Measurements from ENCODE around the gene TEP1.

The TEP1 gene

DNA sequence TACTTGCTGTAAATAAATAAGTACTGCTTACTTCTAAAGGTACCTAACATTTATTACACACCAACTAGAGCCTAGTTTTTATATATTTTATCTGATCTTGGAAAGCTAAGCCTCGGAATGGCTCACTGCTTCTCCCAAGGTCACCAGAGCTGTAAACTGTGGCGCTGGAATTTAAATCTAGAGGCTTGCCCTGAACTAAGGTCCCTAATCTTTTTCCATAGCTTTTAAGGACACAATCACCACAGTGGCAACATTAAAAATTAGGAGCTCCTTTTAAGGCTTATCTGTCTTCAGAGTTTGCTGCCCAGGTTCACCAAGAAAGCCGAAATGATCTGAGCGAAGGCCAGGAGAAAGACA is 80.9 kb downstream of the TEP1 start:
- no peak for DNase-seq (ENCODE audit: extremely low read depth, insufficient read length)
- TF ChIP-seq, protein P1, sequence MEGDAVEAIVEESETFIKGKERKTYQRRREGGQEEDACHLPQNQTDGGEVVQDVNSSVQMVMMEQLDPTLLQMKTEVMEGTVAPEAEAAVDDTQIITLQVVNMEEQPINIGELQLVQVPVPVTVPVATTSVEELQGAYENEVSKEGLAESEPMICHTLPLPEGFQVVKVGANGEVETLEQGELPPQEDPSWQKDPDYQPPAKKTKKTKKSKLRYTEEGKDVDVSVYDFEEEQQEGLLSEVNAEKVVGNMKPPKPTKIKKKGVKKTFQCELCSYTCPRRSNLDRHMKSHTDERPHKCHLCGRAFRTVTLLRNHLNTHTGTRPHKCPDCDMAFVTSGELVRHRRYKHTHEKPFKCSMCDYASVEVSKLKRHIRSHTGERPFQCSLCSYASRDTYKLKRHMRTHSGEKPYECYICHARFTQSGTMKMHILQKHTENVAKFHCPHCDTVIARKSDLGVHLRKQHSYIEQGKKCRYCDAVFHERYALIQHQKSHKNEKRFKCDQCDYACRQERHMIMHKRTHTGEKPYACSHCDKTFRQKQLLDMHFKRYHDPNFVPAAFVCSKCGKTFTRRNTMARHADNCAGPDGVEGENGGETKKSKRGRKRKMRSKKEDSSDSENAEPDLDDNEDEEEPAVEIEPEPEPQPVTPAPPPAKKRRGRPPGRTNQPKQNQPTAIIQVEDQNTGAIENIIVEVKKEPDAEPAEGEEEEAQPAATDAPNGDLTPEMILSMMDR (IDR thresholded peaks at IDR 0.05; ENCODE audit: insufficient read depth, low read length, poor library complexity, severe bottlenecking), result no peak
- no peaks in the 10 kb centered on the region for H3K27me3 ChIP-seq (replicated peaks; ENCODE audit: control insufficient read depth, insufficient read depth, low read length)
- H3K4me3 ChIP-seq (replicated peaks; ENCODE audit: low read depth, low read length), result peak overlapping the region; percentile 90
- peaks cover 2% of the 10 kb centered on the region; the same call in 1 of the 2 replicates for H3K36me3 ChIP-seq (ENCODE audit: control insufficient read depth, insufficient read depth, low read length)

DNA sequence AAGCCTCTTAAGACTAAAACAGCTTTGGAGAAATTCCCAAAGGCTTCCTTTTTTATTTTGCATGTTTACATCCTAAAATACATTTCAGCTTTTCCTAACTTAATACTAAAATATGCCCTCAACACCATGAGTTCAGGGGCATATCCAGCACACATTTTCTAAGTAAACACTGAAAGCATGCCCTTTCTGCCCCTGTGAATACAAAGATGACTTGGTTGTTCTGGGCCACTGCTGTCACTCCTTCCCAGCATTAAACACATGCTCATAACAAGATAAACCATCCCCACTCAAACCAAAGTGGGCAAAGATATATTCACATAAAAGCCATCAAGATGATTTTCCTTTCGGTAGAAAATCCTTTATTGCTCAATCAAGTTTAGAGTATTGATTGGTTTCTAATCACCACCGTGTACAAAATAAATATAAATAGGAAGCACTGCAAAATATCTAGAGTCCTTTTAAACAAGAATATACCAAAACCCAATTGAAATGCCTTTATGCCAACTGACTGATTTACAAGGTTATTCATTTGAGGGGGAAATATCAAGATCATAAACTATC is 82.2 kb downstream of the TEP1 start:
- TF ChIP-seq, protein P1 (IDR thresholded peaks at IDR 0.05; ENCODE audit: insufficient read depth, low read length, poor library complexity, severe bottlenecking), result no peak
- no peaks in the 10 kb centered on the region for H3K27me3 ChIP-seq (replicated peaks; ENCODE audit: control insufficient read depth, insufficient read depth, low read length)
- peak overlapping the region; percentile 13 for H3K4me3 ChIP-seq (replicated peaks; ENCODE audit: low read depth, low read length)
- peaks cover 5% of the 10 kb centered on the region for H3K36me3 ChIP-seq (ENCODE audit: control insufficient read depth, insufficient read depth, low read length)
- DNase-seq (ENCODE audit: extremely low read depth, insufficient read length), result no peak

DNA sequence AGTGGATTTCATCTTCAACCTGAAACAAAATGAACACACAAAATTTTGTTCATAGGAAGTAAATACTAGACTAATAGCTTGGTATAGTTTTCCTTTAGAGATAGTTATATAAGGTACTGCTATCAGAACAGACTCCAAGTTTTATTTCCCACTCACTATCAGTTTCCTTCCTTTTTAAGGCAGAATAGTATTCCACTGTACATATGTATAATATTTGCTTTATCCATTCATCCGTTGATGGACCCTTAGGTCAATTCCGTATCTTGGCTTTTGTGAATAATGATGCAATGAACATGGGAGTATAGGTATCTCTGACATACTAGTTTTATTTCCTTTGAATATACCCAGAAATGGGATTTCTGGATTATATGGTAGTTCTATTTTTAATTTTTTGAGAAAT is 83.9 kb downstream of the TEP1 start:
- DNase-seq (ENCODE audit: extremely low read depth, insufficient read length), result no peak
- no peak overlapping the region for H3K4me3 ChIP-seq (replicated peaks; ENCODE audit: low read depth, low read length)
- peaks cover 8% of the 10 kb centered on the region for H3K36me3 ChIP-seq (ENCODE audit: control insufficient read depth, insufficient read depth, low read length)
- no peaks in the 10 kb centered on the region for H3K27me3 ChIP-seq (replicated peaks; ENCODE audit: control insufficient read depth, insufficient read depth, low read length)
- TF ChIP-seq, protein P1 (IDR thresholded peaks at IDR 0.05; ENCODE audit: insufficient read depth, low read length, poor library complexity, severe bottlenecking), result no peak

DNA sequence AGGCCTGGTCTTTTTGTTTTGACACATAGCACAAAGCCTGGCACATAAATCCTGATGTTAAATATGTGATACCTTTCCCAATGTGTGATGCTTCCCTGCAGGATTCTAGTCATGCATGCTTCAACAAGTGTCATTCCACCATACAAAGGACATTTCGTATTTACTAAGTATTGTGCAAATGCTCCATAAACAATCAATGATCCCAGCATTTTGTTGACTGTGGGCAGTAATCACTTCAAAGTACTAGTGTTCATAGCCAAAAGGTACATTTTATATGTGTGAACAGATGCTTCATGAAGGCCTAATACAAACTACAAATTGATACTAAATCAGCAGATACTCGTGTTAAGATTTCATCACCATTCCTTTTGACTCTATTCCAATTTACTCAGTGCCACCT is 84.6 kb downstream of the TEP1 start:
- no peak for DNase-seq (ENCODE audit: extremely low read depth, insufficient read length)
- Histone ChIP-seq H3K27me3 (replicated peaks; ENCODE audit: control insufficient read depth, insufficient read depth, low read length) (no peaks in the 10 kb centered on the region), H3K36me3 (ENCODE audit: control insufficient read depth, insufficient read depth, low read length) (peaks cover 8% of the 10 kb centered on the region), H3K4me3 (replicated peaks; ENCODE audit: low read depth, low read length) (no peak overlapping the region)
- TF ChIP-seq, protein P1 (IDR thresholded peaks at IDR 0.05; ENCODE audit: insufficient read depth, low read length, poor library complexity, severe bottlenecking), result no peak

DNA sequence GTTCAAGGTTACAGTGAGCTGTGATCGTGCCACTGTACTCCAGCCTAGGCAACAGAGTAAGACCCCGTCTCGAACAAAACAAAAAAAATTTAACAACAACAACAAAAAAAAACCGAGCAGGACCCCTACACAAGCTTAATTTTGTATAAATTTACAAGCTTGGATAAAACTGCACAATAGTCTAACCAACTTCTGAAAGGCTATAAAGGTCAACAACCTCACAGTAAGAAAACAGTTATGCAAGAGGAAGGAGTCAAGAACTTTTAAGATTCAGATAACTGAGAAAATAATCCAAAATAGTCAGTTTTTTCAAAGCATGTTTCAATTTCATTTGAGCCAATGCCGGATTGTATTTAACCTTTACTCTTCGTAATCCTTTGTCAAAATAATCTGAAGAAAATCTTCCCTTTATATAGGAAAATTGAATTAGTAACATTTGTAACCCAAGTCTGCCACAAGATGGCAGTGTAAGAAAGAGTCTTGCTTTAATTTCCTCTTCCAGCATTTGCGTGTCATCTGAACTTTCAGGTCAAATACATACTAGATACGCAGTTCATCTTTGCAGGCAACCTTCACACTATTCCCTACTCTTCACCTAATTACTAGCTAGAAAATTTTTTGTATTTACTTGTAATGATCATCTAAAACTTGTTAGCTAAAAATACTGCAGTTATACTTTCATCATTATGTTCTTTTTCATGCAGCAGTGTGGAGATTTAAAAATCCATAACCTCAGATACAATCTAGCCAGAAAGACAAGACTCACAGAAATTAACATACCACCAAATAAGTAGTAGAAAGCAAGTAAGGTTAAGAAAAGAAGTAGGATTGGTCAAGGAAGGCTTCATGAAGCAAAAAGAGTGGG is 86.1 kb downstream of the TEP1 start:
- Histone ChIP-seq H3K27me3 (replicated peaks; ENCODE audit: control insufficient read depth, insufficient read depth, low read length) (no peaks in the 10 kb centered on the region), H3K36me3 (ENCODE audit: control insufficient read depth, insufficient read depth, low read length) (peaks cover 8% of the 10 kb centered on the region), H3K4me3 (replicated peaks; ENCODE audit: low read depth, low read length) (no peak overlapping the region)
- no peak for DNase-seq (ENCODE audit: extremely low read depth, insufficient read length)
- TF ChIP-seq, protein P1 (IDR thresholded peaks at IDR 0.05; ENCODE audit: insufficient read depth, low read length, poor library complexity, severe bottlenecking), result peak; percentile 53
